CD1c-positive myeloid dendritic cell (primary cell): ENCODE measurements around the gene IRF7.
"Not testable (repeated sequence)": the region's sequence is repeated elsewhere in the genome, so short reads cannot be mapped to it uniquely, and the experiment has no call there.

ENCODE experiments used
- DNase-seq: peaks from one replicate; pipeline ENCODE4 v3.0.0-alpha.2; 2016; ENCODE audit errors: extremely low spot score

Gene IRF7

DNA sequence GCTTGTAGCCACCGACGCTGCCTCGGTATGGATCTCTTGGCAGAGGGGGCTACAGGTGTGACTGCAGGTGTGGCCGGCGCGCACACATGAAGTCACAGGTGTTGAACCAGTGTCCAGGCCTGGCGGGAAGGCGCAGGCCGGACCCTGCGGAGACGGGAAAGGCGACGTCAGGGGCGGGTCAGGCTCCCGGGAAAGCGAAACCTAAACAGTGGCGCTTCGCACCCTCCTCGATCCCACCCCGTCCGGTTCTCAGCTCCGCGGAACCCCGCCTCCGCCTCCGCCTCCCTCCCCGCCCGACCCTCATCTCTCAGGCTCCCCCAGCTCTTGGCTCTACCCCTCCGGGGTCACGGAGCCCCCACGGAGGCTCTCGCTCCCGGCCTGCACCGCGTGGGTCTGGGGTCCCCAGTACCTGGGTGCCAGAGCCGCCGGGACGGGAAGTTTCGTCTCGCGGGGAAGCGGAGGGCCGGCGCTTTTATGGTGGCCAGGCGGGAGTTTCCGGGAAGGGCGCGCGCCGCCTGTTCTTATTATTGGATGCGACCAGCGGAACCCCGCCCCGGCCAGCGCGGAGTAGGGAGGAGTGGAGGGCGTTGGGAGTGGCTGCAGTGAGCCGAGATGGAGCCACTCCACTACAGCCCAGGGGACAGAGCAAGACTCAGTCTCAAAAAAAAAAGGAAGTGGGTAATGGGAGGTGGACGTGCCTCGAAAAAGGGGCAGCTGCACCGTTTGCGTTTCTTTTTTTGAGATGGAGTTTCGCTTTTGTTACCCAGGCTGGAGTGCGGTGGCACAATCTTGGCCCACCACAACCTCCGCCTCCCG is at the start of gene IRF7:
TSS of gene IRF7 (minus strand) at position 447 of the 816 bp plus-strand sequence. CDS start 586 bp downstream, outside the sequence.
- DNase-seq = peak; percentile 97

DNA sequence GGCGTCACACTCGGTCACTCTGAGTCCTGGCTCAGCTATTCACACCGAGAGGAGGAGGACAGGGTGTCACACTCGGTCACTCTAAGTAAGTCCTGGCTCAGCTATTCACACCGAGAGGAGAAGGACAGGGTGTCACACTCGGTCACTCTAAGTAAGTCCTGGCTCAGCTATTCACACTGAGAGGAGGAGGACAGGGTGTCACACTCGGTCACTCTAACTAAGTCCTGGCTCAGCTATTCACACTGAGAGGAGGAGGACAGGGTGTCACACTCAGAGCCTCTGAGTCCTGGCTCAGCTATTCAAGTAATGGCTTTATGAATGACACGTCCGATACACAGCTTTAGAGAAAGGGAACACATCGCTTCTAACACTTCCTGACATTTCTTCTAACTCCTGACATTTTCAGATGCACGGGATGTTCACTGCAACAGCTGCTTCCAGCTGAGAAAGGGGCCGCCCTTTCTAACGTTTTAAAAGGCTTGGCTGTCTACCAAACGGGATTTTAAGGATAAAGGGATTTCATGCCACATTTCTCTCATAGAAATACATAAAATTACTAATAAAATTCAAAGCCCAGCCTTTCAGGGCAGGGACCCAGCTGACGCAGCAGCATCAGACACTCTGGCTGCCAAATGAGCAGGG is 49.4 kb upstream of the IRF7 start:
- DNase-seq = no peak

DNA sequence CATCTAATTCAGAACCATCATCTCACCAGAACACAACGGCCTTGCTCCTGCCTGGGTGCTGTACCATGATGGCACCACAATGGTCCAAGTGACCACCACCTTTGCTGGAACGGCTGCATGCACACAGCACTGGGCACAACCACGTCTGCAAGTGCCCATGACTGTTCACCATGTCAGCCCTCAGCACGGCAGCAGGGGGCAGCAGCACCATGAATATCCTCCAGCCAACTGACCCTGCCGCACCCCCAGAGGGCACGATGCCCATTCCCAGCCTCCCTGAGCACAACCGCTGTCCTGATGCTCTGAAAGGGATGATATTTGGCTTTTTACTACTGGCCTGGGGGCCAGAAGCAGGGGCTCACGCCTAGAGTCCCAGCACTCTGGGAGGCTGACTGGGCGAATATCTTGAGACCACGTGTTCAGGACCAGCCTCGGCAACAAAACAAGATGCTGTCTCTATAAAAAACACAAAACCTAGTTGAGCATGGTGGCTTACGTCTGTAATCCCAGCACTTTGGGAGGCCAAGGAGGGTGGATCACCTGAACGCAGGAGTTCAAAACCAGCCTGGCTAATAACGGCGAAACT is 47.0 kb upstream of the IRF7 start:
- peak; percentile 58 for DNase-seq

DNA sequence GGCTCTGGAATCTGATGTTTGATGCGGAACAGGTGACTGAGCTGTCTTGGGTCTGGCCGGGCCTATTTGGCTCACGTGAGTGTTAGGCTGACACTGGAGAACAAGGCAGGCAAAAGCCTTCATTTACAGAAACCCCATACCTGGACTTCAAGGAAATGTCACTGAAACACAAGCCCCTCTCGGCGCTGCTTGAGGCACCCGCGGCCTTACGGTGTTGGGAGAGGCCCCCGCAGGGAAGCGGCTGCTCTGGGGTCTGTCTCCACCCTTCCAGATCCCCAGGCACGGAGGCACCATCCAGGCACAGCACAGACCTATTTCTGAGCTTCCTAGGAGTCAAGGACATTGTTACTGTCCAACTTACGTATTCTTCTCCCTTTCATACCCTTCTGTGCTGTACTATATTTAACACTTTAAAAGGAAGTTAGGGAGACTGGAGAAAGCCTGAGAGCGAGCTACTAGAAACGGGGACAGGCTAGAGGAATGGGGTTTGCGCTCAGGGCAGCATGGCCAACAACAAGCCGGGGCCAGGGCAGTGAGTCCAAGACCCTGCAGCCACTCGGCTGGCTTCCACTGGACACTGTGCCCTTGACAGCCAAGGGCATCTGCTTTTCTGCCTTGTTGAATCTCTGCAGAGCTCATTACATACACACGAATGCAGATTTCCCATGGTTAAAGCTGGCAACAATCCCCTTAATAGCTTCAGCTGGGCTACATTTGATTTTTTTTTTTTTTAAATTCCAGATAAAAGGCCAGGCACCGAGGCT is 45.1 kb upstream of the IRF7 start:
- no peak for DNase-seq

DNA sequence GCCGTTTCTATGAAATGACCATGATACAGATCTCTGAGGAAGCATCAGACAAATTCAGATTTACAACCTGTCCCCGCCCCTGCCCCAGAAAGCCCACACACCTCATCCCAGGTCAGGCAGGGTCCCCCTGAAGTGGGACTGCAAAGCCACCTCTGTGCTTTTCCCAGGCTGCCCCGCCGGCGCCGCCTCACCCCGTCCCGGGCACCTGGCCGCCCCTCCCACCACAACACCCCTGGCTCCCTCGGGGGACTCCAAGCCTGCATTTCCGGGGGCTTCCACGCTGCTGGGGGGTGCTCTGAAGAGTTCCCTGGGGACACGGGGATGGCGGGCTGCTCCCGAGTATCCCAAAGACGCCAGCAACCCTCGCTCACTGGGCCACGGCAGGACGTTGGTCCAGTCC is 44.5 kb upstream of the IRF7 start:
- DNase-seq = no peak

DNA sequence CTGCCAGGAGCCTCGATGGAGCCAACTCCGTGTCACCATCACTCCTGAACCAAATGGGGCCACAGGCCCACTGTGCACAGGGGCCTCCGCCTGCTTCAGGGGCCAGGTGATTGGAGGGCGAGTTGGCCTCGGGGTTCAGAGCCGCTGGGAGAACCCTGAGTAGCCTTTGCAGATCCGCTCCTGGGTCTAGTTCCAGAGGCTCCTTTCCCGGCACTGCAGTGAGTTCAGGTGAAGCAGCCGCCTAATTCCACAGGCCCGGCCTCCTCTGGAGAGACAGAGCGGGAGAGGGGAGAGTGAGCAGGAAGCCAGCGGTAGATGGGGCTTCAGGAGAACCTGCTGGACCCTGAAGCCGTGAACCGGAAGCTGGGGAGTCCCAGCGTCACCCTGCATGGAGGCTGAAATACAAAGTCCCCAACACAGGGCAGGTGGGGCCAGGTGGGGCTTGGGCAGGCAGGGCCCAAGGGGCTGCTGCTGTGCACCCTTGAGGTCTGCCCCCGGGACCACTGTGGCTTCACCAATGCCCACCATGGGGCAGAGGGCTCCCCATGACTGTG is 43.9 kb upstream of the IRF7 start:
- no peak for DNase-seq

DNA sequence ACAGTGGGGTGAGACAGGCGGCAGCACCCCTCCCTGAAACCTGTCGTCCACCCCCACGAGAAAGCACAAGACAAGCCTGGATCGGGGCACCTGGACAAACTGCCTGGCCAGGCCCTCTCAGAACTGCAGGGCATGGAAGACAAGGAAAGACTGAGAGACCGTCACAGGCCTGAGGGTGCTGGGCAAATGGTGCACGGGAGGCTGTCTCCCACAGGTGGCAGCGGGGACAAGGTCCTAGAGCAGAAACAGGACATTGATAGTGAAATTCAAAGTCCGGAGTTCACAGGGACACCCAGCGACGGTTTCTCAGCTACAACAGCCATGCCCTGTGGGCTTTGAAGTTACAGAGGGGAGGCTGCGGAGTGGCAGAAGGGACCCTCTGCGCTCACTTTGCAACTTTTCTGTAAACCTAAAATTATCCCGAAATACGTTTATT is 42.0 kb upstream of the IRF7 start:
- DNase-seq = no peak

DNA sequence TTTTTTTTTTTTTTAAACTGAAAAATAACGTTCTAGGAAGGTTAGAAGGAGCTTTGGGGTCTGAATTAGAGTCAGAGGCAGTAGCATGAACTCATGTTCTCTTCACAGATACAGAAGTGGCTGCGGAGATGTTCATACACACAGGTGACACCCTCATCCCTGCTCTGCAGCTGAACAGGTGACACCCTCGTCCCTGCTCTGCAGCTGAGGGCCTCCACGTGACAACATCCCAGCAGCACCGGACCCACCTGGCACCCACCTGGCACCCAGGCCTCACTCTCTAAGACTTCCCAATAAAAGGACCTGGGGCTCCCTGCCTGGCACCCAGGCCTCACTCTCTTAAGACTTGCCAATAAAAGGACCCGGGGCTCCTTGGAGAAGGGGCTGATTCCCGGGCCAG is 41.1 kb upstream of the IRF7 start:
- no peak for DNase-seq

DNA sequence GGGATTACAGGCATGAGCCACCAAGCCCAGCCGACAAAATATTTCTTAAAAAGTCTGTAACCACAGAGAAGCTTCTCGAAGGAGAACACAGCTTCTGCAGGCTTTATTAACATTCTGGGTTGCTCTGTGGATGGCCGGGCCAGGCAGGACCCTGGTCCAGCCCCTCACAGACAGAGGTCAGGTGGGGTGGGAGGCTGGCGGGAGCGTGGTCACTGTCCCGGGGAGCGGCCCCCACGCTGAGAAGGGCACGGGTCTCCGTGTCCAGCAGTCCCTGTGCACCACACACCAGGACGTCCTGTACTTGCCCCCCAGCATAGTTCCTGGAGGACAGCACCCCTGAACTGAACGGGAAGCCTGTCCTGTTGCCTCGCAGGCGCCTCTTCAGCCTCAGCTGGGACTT is 40.7 kb upstream of the IRF7 start:
- no peak for DNase-seq

DNA sequence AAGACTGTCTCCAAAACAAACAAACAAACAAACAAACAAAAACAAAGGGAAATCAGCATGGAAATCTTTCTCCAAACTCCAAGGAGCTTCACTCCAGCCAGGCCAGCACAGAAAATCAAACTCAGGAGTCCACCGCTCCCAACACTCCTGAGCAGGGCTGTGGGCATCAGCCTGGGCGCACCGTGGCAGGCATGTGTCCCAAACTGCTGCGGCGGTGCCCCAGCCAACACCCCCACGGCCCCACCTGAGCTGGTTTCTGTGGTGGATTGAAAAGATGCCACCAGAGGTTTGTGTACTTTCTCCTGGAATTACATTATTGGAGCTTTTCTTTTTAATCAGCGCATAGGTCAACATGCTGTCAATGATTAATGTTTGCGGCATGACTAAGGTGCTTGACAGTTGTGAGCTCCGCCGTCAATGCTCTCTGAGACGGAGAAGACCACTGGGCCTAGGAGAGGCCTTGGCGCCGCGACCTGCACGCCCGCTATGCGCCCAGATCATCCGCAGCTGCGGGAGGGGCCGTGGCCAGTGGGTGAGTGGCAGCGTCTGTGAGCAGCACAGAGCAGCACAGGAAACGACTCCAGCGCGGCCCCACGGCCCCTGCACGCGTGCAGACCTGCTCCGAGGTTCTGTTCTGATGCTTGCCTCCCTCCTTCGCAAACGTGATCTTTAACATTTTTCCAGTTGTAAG is 39.4 kb upstream of the IRF7 start:
- DNase-seq = no peak

DNA sequence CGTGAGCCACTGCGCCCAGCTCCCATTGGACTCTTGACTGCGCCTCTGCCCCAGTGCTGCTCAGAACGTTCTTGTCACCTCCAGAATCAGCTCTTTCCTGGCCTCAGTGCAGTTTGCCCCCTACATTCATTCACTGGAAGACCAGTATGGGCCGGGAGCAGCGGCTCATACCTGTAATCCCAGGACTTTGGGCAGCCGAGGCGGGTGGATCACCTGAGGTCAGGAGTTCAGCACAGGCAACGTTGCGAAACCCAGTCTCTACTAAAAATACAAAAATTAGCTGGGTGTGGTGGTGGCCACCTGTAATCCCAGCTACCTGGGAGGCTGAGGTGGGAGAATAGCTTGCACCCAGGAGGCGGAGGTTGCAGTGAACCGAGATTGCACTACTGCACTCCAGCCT is 38.7 kb upstream of the IRF7 start:
- DNase-seq = not testable (repeated sequence)

DNA sequence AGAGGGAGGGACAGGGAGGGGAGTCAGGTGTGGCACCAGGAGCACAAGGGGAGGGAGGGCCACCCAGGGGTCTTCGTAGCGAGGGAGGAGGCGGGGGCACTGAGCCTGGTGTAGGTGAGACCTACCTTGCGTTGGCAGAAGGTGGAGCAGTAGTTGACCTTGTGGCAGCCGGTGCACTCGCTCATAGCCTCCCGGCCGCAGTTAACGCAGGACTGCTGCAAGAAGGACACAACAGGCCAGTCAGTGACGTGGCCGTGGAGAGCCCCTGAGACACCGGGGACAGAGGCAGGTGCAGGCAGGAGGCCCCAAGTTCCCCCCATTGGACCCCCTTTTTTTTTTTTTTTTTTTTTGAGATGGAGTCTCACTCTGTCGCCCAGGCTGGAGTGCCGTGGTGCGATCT is 38.1 kb upstream of the IRF7 start:
- DNase-seq = no peak

DNA sequence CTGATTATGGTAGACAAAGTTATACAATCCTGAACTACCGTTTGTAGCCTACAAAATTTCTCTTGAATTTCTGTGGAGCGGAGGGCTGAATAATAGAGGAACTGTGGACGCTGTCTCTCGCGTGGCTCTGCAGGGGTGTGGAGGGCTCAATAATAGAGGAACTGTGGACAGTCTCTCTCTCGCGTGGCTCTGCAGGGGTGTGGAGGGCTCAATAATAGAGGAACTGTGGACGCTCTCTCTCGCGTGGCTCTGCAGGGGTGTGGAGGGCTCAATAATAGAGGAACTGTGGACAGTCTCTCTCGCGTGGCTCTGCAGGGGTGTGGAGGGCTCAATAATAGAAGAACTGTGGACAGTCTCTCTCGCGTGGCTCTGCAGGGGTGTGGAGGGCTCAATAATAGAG is 37.4 kb upstream of the IRF7 start:
- DNase-seq = peak; percentile 78

DNA sequence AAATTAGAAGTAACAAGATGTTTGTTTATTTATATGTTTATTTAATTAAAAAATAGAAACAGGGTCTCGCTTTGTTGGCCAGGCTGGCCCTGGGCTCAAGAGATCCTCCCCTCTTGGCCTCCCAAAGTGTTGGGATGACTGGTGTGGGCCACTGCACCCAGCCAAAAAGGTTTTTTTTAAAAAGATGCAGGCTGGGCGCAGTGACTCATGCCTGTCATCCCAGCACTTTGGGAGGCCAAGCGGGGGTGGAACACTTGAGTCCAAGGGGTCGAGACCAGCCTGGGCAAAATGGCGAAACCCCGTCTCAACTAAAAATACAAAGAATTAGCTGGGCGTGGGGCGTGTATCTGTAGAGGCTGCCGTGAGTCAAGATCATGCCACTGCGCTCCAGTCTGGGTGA is 34.7 kb upstream of the IRF7 start:
- no peak for DNase-seq

DNA sequence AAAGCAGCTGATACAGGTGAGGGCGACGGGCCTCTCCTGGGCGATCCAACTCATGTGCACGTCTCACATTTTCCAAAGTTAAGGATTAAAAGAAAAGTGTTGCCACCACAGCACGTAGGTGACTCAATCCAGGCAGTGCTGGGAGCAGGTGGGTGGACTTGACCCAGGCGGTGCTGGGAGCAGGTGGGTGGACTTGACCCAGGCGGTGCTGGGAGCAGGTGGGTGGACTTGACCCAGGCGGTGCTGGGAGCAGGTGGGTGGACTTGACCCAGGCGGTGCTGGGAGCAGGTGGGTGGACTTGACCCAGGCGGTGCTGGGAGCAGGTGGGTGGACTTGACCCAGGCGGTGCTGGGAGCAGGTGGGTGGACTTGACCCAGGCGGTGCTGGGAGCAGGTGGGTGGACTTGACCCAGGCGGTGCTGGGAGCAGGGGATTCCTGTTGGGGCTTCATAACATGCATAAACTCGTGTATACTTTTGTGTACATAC is 32.0 kb upstream of the IRF7 start:
- DNase-seq = not testable (repeated sequence)

DNA sequence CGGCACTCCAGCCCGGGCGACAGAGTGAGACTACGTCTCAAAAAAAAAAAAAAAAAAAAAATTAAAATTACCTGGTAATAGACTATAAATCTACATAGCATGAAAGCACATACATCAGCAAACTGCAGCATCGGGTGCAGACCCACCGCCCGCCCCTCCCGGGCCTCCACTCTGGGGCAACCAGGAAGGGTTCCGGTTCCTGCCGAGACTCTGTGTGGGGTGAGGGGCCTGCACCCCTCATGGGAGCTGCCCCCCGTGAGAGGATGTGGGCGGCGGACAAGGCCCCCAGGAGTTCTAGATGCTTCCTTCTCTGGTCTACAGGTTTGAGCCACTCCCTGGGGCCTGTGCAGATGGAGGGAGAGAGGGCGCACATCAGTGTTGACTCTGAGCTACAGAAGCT is 30.5 kb upstream of the IRF7 start:
- no peak for DNase-seq

DNA sequence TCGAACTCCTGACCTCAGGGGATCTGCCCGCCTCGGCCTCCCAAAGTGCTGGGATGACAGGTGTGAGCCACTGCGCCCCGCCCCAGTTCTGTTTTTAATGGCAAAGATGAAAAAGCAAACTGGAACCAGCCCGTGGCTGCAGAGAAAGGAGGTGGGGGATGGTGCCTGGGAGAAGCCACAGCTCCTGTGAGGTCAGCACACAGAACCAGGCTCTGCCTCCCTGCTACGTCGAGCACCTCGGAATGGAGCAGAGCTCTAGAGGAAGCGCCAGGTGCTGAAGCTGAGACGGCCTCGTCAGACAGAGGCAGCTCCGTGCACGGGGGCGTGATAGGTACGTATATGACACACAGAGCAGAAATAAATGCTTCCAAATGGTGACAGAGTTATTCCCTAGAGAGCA is 29.8 kb upstream of the IRF7 start:
- no peak for DNase-seq

DNA sequence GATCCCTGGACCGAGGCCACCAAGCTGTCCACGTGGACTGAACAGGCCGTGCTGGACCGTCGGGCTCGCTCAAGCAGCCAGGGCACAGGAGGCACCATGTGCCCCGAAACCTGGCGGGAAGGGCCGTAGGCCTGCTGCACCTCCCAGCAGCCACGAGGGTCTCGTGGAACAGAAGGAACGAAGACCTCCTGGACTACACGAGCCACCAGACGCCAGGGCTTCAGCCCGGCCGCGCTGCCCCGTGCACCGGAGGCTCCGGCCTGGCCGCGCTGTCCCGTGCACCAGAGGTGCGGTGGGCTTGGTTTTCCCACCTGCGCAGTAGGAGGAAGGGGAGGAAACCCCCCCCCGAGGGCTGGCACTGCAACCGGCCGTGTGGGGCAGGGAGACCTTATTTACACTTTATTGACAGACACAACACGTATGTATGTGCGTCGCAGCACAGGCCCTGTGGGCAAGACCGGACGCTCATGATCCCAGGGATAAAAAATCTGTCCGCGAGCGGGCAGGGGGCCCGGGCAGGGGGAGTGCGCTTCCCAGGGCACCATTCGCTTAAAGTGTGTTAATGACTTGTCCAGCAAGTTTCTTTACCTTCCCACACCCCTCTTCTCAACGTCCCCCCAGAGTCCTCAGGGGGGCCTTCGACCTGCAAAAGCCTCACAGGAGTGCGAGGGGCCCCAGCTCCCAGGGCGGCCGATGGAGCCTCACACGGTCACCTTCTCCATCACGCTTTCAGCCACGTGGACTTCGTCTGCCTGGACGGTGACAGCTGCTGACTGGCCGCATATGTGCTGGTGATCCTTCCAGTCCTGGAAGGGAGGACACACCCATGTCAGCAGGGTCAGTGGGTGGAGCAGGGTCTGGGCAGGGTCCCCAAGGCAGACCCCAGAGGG is 28.3 kb upstream of the IRF7 start:
- DNase-seq = no peak

DNA sequence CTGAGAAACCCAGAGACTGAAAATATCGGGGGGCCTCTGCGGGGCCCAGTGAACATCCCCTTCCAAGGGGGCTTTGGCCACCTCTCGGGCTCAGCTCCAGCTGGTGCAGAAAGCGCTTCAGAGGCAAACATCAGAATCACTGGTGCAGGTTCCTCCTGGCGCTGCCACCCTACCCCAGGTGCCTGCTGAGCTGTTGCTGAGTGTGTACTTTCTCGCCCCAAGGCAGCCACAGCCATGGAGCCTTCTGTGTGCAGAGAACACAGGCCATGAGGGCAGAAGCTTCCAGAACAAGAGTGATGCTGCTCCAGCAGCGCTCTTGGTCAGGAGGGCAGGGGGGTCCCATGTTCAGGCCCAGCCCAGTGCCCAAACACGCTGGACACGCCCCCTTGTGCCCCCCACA is 27.6 kb upstream of the IRF7 start:
- DNase-seq = no peak

DNA sequence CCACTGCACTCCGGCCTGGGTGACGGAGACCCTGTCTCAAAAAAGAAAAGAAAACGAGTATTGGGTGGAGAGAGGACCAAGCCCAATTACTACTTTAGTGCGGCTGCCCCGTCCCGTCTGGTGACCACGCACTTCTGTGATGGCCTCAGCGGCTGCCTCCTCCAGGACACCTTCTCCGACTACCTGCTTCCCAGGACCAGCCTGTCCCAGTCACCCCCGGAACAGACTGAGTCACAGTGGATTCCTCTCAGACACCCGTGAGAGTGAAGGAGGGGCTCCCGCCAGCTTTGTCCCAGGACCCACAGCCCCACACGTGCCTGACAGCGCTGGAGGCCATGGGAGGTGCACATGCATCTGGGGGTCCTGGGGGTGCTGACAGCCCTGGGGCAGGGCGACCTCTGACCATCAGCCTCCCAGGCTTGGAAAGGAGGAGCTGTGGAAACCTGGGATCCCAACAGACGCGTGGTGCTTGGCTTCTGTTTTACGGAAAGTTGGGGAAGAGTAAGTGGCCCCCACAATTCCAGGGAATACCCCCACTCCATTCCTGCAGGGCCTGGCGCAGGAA is 26.1 kb upstream of the IRF7 start:
- no peak for DNase-seq
